HG03135 (cell line): Measurements from ENCODE around the gene ZNF37A.
"Not testable (repeated sequence)": the region's sequence is repeated elsewhere in the genome, so short reads cannot be mapped to it uniquely, and the experiment has no call there.

Experiments
- ATAC-seq: cut with Tn5 transposase; IDR thresholded peaks from one replicate; pipeline ENCODE4 v1.9.1; 2021; ENCODE audit warnings: mild to moderate bottlenecking, moderate library complexity; ENCODE audit not compliant: unreplicated experiment

ZNF37A gene

GRCh38 chr10:38147686-38148085, 53.5 kb downstream of the ZNF37A start:
- ATAC-seq, result no peak

- not testable (repeated sequence) for ATAC-seq
Measured at GRCh38 chr10:38150891-38151463, 56.8 kb downstream of the ZNF37A start.

GRCh38 chr10:38156416-38157269, 62.5 kb downstream of the ZNF37A start:
- ATAC-seq, result no peak

GRCh38 chr10:38157270-38157685, 63.1 kb downstream of the ZNF37A start:
- no peak for ATAC-seq

- ATAC-seq, result no peak
Measured at GRCh38 chr10:38159004-38159403, 64.9 kb downstream of the ZNF37A start.

- ATAC-seq, result no peak
Measured at GRCh38 chr10:38163617-38164016, 69.5 kb downstream of the ZNF37A start.

- no peak for ATAC-seq
Measured at GRCh38 chr10:38174336-38174735, 80.2 kb downstream of the ZNF37A start.

GRCh38 chr10:38184477-38184876, 90.3 kb downstream of the ZNF37A start:
- no peak for ATAC-seq
